Measurements from ENCODE around the gene PSD.

PSD gene

GRCh38 chr10:102437515-102437914 is 18.9 kb upstream of the PSD start:
- DNase-seq: no peak

GRCh38 chr10:102436312-102436711 is 17.7 kb upstream of the PSD start:
- DNase-seq: no peak

GRCh38 chr10:102435529-102436233 is 17.1 kb upstream of the PSD start:
- no peak for DNase-seq

GRCh38 chr10:102435133-102435497 is 16.5 kb upstream of the PSD start:
- no peak for DNase-seq

GRCh38 chr10:102434394-102435132 is 16.0 kb upstream of the PSD start:
- no peak for DNase-seq

GRCh38 chr10:102433619-102434046 is 15.0 kb upstream of the PSD start:
- DNase-seq: no peak

- DNase-seq: peak; percentile 90
Measured at GRCh38 chr10:102432162-102432950, 13.8 kb upstream of the PSD start, which contains the start of gene CUEDC2. CUEDC2 (minus strand) TSS chr10:102432574; CDS start chr10:102425188, 7,386 bp downstream.

GRCh38 chr10:102431452-102432124 is 13.0 kb upstream of the PSD start:
- no peak for DNase-seq

GRCh38 chr10:102429468-102429867 is 10.9 kb upstream of the PSD start:
- no peak for DNase-seq

- no peak for DNase-seq
Measured at GRCh38 chr10:102426803-102427287, 8.3 kb upstream of the PSD start.

GRCh38 chr10:102425444-102425843 is 6.9 kb upstream of the PSD start:
- no peak for DNase-seq

- DNase-seq: no peak
Measured at GRCh38 chr10:102424916-102425315, 6.3 kb upstream of the PSD start.

- DNase-seq: no peak
Measured at GRCh38 chr10:102424145-102424544, 5.6 kb upstream of the PSD start.

GRCh38 chr10:102423372-102423968 is 4.9 kb upstream of the PSD start:
- DNase-seq: no peak

- DNase-seq: peak; percentile 49
Measured at GRCh38 chr10:102422545-102423129, 4.1 kb upstream of the PSD start.

- no peak for DNase-seq
Measured at GRCh38 chr10:102421757-102422512, 3.4 kb upstream of the PSD start.

GRCh38 chr10:102421507-102421756 is 2.8 kb upstream of the PSD start:
- no peak for DNase-seq

GRCh38 chr10:102420714-102421506 is 2.3 kb upstream of the PSD start, which contains the start of gene FBXL15:
FBXL15 (plus strand) TSS chr10:102420836; CDS start chr10:102421130, 294 bp downstream.
- peak; percentile 95 for DNase-seq

GRCh38 chr10:102420181-102420713 is 1.7 kb upstream of the PSD start:
- DNase-seq: no peak

Data from NCI-H2227 treated with DMSO at 0.1 percent for 48 hours (cell line).